Gastrocnemius medialis (tissue), 4 donors: Measurements from ENCODE around the gene SCD.

Experiments used
- CTCF ChIP-seq, 5 experiments: fragments of 450-650 bp in 3 of 5; fragments of 200-600 bp in 2 of 5; sonication (generic) in 2 of 5; IDR thresholded peaks in 4 of 5; conservative IDR thresholded peaks in 1 of 5; 1 replicate in 4 of 5; 2 replicates in 1 of 5; pipeline ENCODE4 v1.5.1; 2016 to 2019; ENCODE audit warnings: antibody characterized with exemption in 5 of 5, mild to moderate bottlenecking in 3 of 5, moderate library complexity in 3 of 5
- POLR2A ChIP-seq, 2 donors: fragments of 450-650 bp; IDR thresholded peaks; one replicate each; pipeline ENCODE4 v1.6.1; 2017; ENCODE audit warnings: antibody characterized with exemption in 2 of 2, mild to moderate bottlenecking in 2 of 2, moderate library complexity in 2 of 2

GRCh38 chr10:100330079-100330478, 17.0 kb upstream of the SCD start, which contains the start of gene PKD2L1:
- TF ChIP-seq CTCF (IDR thresholded peaks at IDR 0.05 in 4 of 5, conservative IDR thresholded peaks at IDR 0.05 in 1 of 5) = no peak
- no peak for TF ChIP-seq POLR2A (IDR thresholded peaks at IDR 0.05)
